ENCODE results near the gene KCNJ16.

Gene KCNJ16

DNA sequence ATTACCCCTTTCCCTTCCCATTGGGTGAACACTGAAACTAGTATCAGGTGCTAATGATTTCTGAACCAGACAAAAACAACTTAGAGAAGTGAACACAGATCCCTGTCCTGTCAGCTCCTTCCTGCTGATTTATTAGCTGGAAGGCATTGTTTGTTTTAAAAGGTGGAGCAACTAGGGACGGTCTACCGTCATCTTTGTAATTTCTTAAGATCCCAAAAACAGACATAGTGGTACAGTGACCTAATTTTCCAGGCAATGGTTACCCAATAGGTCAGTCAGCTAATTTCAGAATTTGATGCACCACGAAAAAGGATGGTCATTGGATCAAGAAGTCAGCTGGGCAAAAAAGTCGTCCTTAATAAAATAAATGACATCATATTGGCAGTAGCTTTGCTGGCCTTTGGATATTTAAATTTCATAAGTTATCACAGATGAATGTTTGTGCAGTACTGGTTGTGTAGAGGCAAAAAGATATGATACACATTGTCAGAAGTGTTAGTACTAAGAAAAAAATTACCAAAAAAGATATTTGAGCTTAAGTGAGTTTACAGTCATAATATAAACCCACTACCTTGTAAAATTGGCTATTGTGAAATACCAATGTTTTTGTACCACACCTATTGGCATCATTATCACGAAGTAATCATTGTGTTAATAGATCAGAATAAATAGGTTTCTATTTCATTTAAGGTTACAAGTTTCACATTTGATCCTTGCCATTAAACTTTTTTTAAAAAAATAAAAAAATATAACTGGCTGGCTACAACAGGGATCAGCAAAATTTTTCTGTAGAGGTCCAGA is 27.2 kb upstream of the KCNJ16 start:
- Histone ChIP-seq H3F3A (ENCODE audit: control insufficient read depth, insufficient read depth) (no peaks in the 10 kb centered on the region), H4K20me1 (ENCODE audit: control insufficient read depth, insufficient read depth, low read depth, low read length) (no peaks in the 10 kb centered on the region), H3K36me3 (ENCODE audit: control insufficient read depth, low read length) (no peaks in the 10 kb centered on the region)

GRCh38 chr17:70049801-70050591 is 25.0 kb upstream of the KCNJ16 start:
- TF ChIP-seq EZH2phosphoT487 (IDR thresholded peaks at IDR 0.05; ENCODE audit: borderline replicate concordance, low read length), result no peak
- TF ChIP-seq, protein P1, sequence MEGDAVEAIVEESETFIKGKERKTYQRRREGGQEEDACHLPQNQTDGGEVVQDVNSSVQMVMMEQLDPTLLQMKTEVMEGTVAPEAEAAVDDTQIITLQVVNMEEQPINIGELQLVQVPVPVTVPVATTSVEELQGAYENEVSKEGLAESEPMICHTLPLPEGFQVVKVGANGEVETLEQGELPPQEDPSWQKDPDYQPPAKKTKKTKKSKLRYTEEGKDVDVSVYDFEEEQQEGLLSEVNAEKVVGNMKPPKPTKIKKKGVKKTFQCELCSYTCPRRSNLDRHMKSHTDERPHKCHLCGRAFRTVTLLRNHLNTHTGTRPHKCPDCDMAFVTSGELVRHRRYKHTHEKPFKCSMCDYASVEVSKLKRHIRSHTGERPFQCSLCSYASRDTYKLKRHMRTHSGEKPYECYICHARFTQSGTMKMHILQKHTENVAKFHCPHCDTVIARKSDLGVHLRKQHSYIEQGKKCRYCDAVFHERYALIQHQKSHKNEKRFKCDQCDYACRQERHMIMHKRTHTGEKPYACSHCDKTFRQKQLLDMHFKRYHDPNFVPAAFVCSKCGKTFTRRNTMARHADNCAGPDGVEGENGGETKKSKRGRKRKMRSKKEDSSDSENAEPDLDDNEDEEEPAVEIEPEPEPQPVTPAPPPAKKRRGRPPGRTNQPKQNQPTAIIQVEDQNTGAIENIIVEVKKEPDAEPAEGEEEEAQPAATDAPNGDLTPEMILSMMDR (IDR thresholded peaks at IDR 0.05; ENCODE audit: low read depth, low read length, poor library complexity, severe bottlenecking), result no peak
- Histone ChIP-seq H3K27ac (ENCODE audit: low read depth, low read length) (no peak overlapping the region), H3K36me3 (ENCODE audit: control insufficient read depth, low read length) (no peaks in the 10 kb centered on the region), H3F3A (ENCODE audit: control insufficient read depth, insufficient read depth) (no peaks in the 10 kb centered on the region), H3K79me2 (ENCODE audit: control insufficient read depth, low read length) (no peaks in the 10 kb centered on the region), H3K27me3 (ENCODE audit: control insufficient read depth, low read length) (no peaks in the 10 kb centered on the region), H3K4me1 (ENCODE audit: control insufficient read depth, low read length) (no peaks in the 10 kb centered on the region), H4K20me1 (ENCODE audit: control insufficient read depth, insufficient read depth, low read depth, low read length) (no peaks in the 10 kb centered on the region), H3K4me2 (ENCODE audit: low read length) (no peak overlapping the region), H3K9me3 (ENCODE audit: control insufficient read depth, insufficient read depth, low read length) (no peaks in the 10 kb centered on the region), H3K4me3 (ENCODE audit: low read length) (no peak overlapping the region), H3K9me2 (replicated peaks; ENCODE audit: control insufficient read depth, low read length) (no peaks in the 10 kb centered on the region)

More for the DNA sequence above, 27.2 kb upstream of the KCNJ16 start:
- Histone ChIP-seq H3K9me2 (replicated peaks; ENCODE audit: control insufficient read depth, low read length) (no peaks in the 10 kb centered on the region), H3K4me1 (ENCODE audit: control insufficient read depth, low read length) (no peaks in the 10 kb centered on the region), H3K4me3 (ENCODE audit: low read length) (no peak overlapping the region), H3K27ac (ENCODE audit: low read depth, low read length) (no peak overlapping the region), H3K9me3 (ENCODE audit: control insufficient read depth, insufficient read depth, low read length) (no peaks in the 10 kb centered on the region), H3K4me2 (ENCODE audit: low read length) (no peak overlapping the region), H3K79me2 (ENCODE audit: control insufficient read depth, low read length) (no peaks in the 10 kb centered on the region), H3K27me3 (ENCODE audit: control insufficient read depth, low read length) (no peaks in the 10 kb centered on the region)
- TF ChIP-seq EZH2phosphoT487 (IDR thresholded peaks at IDR 0.05; ENCODE audit: borderline replicate concordance, low read length), result no peak
- TF ChIP-seq, protein P1 (IDR thresholded peaks at IDR 0.05; ENCODE audit: low read depth, low read length, poor library complexity, severe bottlenecking), result no peak

- Histone ChIP-seq H3K36me3 (ENCODE audit: control insufficient read depth, low read length) (no peaks in the 10 kb centered on the region), H3K27ac (ENCODE audit: low read depth, low read length) (no peak overlapping the region), H3K4me2 (ENCODE audit: low read length) (no peak overlapping the region), H3K79me2 (ENCODE audit: control insufficient read depth, low read length) (no peaks in the 10 kb centered on the region), H3K27me3 (ENCODE audit: control insufficient read depth, low read length) (no peaks in the 10 kb centered on the region), H3F3A (ENCODE audit: control insufficient read depth, insufficient read depth) (no peaks in the 10 kb centered on the region), H3K9me2 (replicated peaks; ENCODE audit: control insufficient read depth, low read length) (no peaks in the 10 kb centered on the region), H3K4me1 (ENCODE audit: control insufficient read depth, low read length) (no peaks in the 10 kb centered on the region), H4K20me1 (ENCODE audit: control insufficient read depth, insufficient read depth, low read depth, low read length) (no peaks in the 10 kb centered on the region), H3K4me3 (ENCODE audit: low read length) (no peak overlapping the region), H3K9me3 (ENCODE audit: control insufficient read depth, insufficient read depth, low read length) (no peaks in the 10 kb centered on the region)
- TF ChIP-seq, protein P1 (IDR thresholded peaks at IDR 0.05; ENCODE audit: low read depth, low read length, poor library complexity, severe bottlenecking), result no peak
- no peak for TF ChIP-seq EZH2phosphoT487 (IDR thresholded peaks at IDR 0.05; ENCODE audit: borderline replicate concordance, low read length)
Observed at GRCh38 chr17:70050931-70051330, 24.1 kb upstream of the KCNJ16 start.
